Neural cell (in vitro differentiated cells): ENCODE measurements around the gene ATXN10.

Source experiments
- EP300 ChIP-seq: fragments of 450-650 bp; conservative IDR thresholded peaks from 2 replicates; pipeline ENCODE4 v1.6.1; 2014; ENCODE audit warnings: antibody characterized with exemption, mild to moderate bottlenecking, moderate library complexity; ENCODE audit not compliant: poor library complexity, severe bottlenecking
- POLR2AphosphoS5 ChIP-seq: IDR thresholded peaks from 2 replicates; pipeline ENCODE4 v1.6.1; 2012
- TF ChIP-seq, protein P1 (sequence below): fragments of 450-650 bp; IDR thresholded peaks from 2 replicates; pipeline ENCODE4 v1.5.1; 2014; ENCODE audit warnings: antibody characterized with exemption, mild to moderate bottlenecking, moderate library complexity; ENCODE audit not compliant: poor library complexity, severe bottlenecking
- TF ChIP-seq, protein P2 (sequence below): IDR thresholded peaks from 2 replicates; pipeline ENCODE4 v1.6.1; 2012; ENCODE audit warnings: borderline replicate concordance

DNA sequence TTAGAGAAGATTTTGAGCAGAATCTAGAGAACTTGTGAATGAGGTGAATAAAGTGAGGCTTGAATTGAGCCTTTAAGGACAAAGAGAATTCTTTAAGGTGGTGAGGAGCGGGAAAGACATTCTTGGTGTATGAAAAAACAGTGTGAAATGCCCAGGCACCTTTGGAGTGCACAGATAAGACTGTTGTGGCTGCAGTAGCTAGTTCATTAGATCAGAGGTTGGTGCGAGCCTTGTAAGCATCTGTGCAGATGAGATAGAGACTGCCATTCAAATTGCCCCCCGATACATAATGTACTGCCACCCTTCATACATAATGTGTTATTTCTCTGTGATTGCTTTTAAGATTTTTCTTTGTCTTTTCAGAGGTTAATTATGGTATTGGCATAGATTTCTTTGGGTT is 31.3 kb downstream of the ATXN10 start:
- no peak for TF ChIP-seq POLR2AphosphoS5
- TF ChIP-seq, protein P1, sequence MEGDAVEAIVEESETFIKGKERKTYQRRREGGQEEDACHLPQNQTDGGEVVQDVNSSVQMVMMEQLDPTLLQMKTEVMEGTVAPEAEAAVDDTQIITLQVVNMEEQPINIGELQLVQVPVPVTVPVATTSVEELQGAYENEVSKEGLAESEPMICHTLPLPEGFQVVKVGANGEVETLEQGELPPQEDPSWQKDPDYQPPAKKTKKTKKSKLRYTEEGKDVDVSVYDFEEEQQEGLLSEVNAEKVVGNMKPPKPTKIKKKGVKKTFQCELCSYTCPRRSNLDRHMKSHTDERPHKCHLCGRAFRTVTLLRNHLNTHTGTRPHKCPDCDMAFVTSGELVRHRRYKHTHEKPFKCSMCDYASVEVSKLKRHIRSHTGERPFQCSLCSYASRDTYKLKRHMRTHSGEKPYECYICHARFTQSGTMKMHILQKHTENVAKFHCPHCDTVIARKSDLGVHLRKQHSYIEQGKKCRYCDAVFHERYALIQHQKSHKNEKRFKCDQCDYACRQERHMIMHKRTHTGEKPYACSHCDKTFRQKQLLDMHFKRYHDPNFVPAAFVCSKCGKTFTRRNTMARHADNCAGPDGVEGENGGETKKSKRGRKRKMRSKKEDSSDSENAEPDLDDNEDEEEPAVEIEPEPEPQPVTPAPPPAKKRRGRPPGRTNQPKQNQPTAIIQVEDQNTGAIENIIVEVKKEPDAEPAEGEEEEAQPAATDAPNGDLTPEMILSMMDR = no peak
- no peak for TF ChIP-seq EP300
- TF ChIP-seq, protein P2, sequence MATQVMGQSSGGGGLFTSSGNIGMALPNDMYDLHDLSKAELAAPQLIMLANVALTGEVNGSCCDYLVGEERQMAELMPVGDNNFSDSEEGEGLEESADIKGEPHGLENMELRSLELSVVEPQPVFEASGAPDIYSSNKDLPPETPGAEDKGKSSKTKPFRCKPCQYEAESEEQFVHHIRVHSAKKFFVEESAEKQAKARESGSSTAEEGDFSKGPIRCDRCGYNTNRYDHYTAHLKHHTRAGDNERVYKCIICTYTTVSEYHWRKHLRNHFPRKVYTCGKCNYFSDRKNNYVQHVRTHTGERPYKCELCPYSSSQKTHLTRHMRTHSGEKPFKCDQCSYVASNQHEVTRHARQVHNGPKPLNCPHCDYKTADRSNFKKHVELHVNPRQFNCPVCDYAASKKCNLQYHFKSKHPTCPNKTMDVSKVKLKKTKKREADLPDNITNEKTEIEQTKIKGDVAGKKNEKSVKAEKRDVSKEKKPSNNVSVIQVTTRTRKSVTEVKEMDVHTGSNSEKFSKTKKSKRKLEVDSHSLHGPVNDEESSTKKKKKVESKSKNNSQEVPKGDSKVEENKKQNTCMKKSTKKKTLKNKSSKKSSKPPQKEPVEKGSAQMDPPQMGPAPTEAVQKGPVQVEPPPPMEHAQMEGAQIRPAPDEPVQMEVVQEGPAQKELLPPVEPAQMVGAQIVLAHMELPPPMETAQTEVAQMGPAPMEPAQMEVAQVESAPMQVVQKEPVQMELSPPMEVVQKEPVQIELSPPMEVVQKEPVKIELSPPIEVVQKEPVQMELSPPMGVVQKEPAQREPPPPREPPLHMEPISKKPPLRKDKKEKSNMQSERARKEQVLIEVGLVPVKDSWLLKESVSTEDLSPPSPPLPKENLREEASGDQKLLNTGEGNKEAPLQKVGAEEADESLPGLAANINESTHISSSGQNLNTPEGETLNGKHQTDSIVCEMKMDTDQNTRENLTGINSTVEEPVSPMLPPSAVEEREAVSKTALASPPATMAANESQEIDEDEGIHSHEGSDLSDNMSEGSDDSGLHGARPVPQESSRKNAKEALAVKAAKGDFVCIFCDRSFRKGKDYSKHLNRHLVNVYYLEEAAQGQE = no peak
